ENCODE results near the gene FDXR.

FDXR gene

DNA sequence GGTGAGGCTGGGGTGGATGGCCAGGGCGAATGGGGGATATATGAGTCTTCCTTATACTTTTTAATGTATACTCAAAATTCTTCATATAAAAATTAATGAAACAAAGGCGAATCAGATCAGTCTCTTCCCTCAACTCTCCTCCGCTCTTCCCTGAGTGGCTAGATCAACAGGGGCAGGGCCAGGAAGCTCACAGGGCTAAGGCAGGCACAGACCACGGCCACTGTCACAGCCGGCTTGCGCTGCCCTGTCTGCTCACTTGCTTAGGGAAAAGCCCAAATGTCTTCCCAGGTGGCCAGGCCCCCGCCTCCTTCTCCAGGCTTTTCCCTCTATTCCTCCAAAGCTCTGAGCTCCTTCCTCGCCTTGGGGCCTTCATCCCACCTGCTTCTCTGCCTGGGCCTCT lies 19.1 kb downstream of the FDXR start:
- no peak overlapping the region for H3K4me3 ChIP-seq (ENCODE audit: low read depth, low read length)

DNA sequence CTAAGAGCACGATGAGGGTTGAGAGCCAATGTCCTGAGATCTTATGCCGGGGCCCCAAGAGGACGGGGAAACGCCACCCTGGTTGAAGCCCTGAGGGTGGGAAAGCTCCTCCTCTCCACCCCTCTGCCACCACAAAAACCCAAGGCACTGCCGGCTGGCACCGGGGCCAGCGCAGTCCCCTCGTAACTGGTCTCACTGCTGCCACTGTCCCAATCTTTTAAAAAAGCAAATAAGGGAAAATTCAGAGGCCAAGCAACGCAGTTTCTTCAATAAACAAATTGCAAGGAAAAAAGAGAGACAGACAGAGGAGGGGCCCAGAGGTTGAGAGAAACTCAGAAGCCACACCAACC lies 19.8 kb downstream of the FDXR start:
- H3K4me3 ChIP-seq (ENCODE audit: low read depth, low read length), result no peak overlapping the region
- TF ChIP-seq, protein P1, sequence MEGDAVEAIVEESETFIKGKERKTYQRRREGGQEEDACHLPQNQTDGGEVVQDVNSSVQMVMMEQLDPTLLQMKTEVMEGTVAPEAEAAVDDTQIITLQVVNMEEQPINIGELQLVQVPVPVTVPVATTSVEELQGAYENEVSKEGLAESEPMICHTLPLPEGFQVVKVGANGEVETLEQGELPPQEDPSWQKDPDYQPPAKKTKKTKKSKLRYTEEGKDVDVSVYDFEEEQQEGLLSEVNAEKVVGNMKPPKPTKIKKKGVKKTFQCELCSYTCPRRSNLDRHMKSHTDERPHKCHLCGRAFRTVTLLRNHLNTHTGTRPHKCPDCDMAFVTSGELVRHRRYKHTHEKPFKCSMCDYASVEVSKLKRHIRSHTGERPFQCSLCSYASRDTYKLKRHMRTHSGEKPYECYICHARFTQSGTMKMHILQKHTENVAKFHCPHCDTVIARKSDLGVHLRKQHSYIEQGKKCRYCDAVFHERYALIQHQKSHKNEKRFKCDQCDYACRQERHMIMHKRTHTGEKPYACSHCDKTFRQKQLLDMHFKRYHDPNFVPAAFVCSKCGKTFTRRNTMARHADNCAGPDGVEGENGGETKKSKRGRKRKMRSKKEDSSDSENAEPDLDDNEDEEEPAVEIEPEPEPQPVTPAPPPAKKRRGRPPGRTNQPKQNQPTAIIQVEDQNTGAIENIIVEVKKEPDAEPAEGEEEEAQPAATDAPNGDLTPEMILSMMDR (IDR thresholded peaks at IDR 0.05; ENCODE audit: borderline replicate concordance, insufficient read depth, low read depth, low read length), result no peak

More for the DNA sequence above, 19.1 kb downstream of the FDXR start:
- TF ChIP-seq, protein P1 (IDR thresholded peaks at IDR 0.05; ENCODE audit: borderline replicate concordance, insufficient read depth, low read depth, low read length), result no peak

- TF ChIP-seq, protein P1 (IDR thresholded peaks at IDR 0.05; ENCODE audit: borderline replicate concordance, insufficient read depth, low read depth, low read length), result no peak
- H3K4me3 ChIP-seq (ENCODE audit: low read depth, low read length), result no peak overlapping the region
Measured at GRCh38 chr17:74852237-74853047, 20.4 kb downstream of the FDXR start.

DNA sequence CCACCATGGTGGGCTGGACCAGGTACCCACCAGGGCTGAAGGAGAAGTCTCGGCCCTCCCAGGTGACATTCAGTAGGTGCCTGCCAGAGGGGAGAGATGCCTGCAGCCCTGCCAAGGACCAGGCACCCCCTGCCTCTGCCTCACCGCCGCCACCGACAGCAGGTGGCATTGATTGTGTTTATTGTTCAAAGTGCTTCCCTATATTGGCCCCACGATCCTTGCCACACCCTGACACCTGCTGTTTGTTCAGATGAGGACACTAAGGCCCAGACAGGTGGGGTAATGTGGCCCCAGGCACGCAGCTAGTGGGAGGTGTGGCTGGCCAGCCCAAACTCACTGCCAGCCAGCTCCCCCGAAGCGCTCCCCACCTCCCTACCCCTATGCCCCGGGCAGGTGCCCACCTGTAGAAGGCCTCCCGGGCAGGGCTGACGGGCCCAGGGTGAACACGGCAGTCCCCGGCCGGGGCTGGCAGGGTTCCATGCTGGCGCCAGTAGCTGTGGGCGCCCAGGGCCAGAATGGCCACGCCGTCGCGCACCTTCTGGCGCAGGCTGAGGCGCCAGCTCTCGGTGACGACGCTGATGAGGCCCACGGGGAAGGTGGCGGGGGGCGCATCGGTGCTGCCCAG lies 21.1 kb downstream of the FDXR start:
- TF ChIP-seq, protein P1 (IDR thresholded peaks at IDR 0.05; ENCODE audit: borderline replicate concordance, insufficient read depth, low read depth, low read length), result no peak
- H3K4me3 ChIP-seq (ENCODE audit: low read depth, low read length), result no peak overlapping the region

DNA sequence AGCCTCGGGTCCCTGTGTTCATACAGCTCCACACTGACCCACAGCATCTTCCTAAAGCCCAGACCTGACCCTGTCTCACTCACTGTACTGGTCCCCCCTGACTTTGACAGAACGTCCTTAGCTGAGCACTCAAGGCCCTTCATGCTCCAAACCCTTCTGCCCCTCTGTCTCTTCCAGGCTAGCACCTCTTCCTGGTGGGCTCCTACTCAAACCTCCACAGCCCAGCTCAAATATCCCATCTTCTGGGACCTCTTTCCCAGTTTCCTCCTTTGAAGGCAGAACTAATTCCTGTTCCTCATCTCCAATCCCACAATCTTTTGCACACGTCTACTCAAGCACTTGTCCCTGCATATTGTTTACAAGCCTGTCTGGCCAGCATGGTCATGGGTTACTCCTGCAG lies 21.9 kb downstream of the FDXR start:
- TF ChIP-seq, protein P1 (IDR thresholded peaks at IDR 0.05; ENCODE audit: borderline replicate concordance, insufficient read depth, low read depth, low read length), result no peak

DNA sequence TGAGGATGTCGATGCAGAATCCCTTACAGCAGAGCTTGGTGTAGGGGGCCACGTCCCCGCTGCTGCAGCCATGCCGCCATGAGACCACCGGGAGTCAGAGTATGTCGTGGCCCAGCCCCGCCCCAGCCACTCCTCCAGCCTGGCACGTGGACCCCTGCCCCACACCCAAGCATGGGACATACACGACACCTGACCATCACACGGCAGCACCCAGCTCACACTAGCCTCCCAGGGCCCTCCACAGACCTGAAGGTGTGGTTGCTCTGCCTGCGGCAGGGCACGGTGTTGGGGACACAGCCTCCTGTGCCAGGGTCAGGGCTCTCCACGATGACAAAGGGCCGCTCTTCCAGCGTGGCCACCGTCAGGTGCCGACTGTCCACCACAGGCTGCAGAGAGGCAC lies 22.5 kb downstream of the FDXR start:
- TF ChIP-seq, protein P1 (IDR thresholded peaks at IDR 0.05; ENCODE audit: borderline replicate concordance, insufficient read depth, low read depth, low read length), result no peak
- no peak overlapping the region for H3K4me3 ChIP-seq (ENCODE audit: low read depth, low read length)

More for the DNA sequence above, 21.9 kb downstream of the FDXR start:
- H3K4me3 ChIP-seq (ENCODE audit: low read depth, low read length), result no peak overlapping the region

Measured in GM12875 (cell line).